Calu3 (cell line): ENCODE data around the gene ZFYVE28. TPM values are rescaled to one million over a fixed set of nuclear protein-coding genes. Genes with fewer than 3 reads are reported as not detected.
A peak's percentile ranks its signal among the peaks of the same experiment; 100 is the strongest.
"Not testable (repeated sequence)": the region's sequence is repeated elsewhere in the genome, so short reads cannot be mapped to it uniquely, and the experiment has no call there.

Experiments
- Bru-seq: library from RNA; stranded (reverse); fragments of 400-500 nt; gene quantifications from one replicate; lab custom pipeline; 2021; lab: Mats Ljungman, UMichigan
- BruChase-seq, 2 experiments: library from RNA; stranded (reverse); fragments of 400-500 nt; gene quantifications; one replicate each; lab custom pipeline; 2021; lab: Mats Ljungman, UMichigan
- BruUV-seq: library from RNA; stranded (reverse); fragments of 400-500 nt; replicated peaks from 2 replicates; lab custom pipeline; 2021; lab: Mats Ljungman, UMichigan
- CTCF ChIA-PET: fragments of 300-600 bp; sonication (Branson Sonifier 250); formaldehyde crosslinking; loops from one replicate; lab custom pipeline; 2022; ENCODE audit warnings: antibody characterized with exemption; lab: Charles Lee
- DNase-seq: peaks from one replicate; pipeline ENCODE4 v3.0.0; 2022
- H3K27ac Mint-ChIP-seq: one replicate; pipeline ENCODE4 v1.8.0; 2022; ENCODE audit warnings: mixed read lengths; ENCODE audit not compliant: unreplicated experiment
- H3K27me3 Mint-ChIP-seq: one replicate; pipeline ENCODE4 v1.8.0; 2022; ENCODE audit warnings: mixed read lengths; ENCODE audit not compliant: unreplicated experiment
- H3K36me3 Mint-ChIP-seq: one replicate; pipeline ENCODE4 v1.8.0; 2022; ENCODE audit warnings: mild to moderate bottlenecking, moderate library complexity, mixed read lengths; ENCODE audit not compliant: insufficient read depth, unreplicated experiment
- H3K4me1 Mint-ChIP-seq: one replicate; pipeline ENCODE4 v1.8.0; 2022; ENCODE audit warnings: mild to moderate bottlenecking, low read depth, mixed read lengths; ENCODE audit not compliant: unreplicated experiment
- H3K4me3 Mint-ChIP-seq: one replicate; pipeline ENCODE4 v1.8.0; 2022; ENCODE audit warnings: mild to moderate bottlenecking, low read depth, moderate library complexity, mixed read lengths; ENCODE audit not compliant: unreplicated experiment
- H3K9me3 Mint-ChIP-seq: one replicate; pipeline ENCODE4 v1.8.0; 2022; ENCODE audit warnings: low read depth, mixed read lengths; ENCODE audit not compliant: unreplicated experiment
- intact Hi-C: fragments of 100-400 bp; cut with micrococcal nuclease; formaldehyde crosslinking; loops from one replicate; pipeline ENCODE4 v1.10.0; 2022; ENCODE audit not compliant: unreplicated experiment
- long read RNA-seq: library from polyadenylated mRNA; stranded (forward); transcript quantifications from one replicate; pipeline ENCODE4 v2.0.0, GENCODE V29; 2022
- total RNA-seq: library from RNA; stranded (reverse); gene quantifications from 2 replicates; pipeline ENCODE4 v1.2.3, GENCODE V29; 2022
- TF ChIP-seq, protein P1 (sequence below): fragments of 200-600 bp; IDR thresholded peaks from one replicate; pipeline ENCODE4 v1.8.0; 2022; ENCODE audit warnings: antibody characterized with exemption; ENCODE audit not compliant: unreplicated experiment

ZFYVE28 gene
- total RNA-seq = 1.2 and 2.4 TPM in 2 replicates
- Bru-seq, nascent RNA = percentile 23 among the genes with signal in this experiment
- percentile 28 among the genes with signal in this experiment for BruChase-seq, experiment 1, labeled RNA remaining after a 6-hour chase
- percentile 29 among the genes with signal in this experiment for BruChase-seq, experiment 2, labeled RNA remaining after a 2-hour chase
- long read RNA-seq, partial matches to known transcripts = 0 of 1 reads
- long read RNA-seq, other reads (novel, unspliced or antisense) = 0 of 1 reads

GRCh38 chr4:2417765-2418649 lies at the start of gene ZFYVE28:
ZFYVE28 (minus strand) TSS chr4:2418645; CDS start chr4:2418323, 322 bp downstream.
- intact Hi-C loops = no loop called here
- H3K36me3 Mint-ChIP-seq = peaks cover 7% of the 10 kb centered on the region
- no TSS peak for BruUV-seq
- peaks cover 71% of the 10 kb centered on the region for H3K27me3 Mint-ChIP-seq
- peak within 1 kb of the TSS; percentile 55 for H3K27ac Mint-ChIP-seq
- CTCF ChIA-PET = no interaction called here
- peak within 1 kb of the TSS; percentile 71 for H3K4me3 Mint-ChIP-seq
- no peak for DNase-seq
- TF ChIP-seq, protein P1, sequence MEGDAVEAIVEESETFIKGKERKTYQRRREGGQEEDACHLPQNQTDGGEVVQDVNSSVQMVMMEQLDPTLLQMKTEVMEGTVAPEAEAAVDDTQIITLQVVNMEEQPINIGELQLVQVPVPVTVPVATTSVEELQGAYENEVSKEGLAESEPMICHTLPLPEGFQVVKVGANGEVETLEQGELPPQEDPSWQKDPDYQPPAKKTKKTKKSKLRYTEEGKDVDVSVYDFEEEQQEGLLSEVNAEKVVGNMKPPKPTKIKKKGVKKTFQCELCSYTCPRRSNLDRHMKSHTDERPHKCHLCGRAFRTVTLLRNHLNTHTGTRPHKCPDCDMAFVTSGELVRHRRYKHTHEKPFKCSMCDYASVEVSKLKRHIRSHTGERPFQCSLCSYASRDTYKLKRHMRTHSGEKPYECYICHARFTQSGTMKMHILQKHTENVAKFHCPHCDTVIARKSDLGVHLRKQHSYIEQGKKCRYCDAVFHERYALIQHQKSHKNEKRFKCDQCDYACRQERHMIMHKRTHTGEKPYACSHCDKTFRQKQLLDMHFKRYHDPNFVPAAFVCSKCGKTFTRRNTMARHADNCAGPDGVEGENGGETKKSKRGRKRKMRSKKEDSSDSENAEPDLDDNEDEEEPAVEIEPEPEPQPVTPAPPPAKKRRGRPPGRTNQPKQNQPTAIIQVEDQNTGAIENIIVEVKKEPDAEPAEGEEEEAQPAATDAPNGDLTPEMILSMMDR = no peak
- no peaks in the 10 kb centered on the region for H3K9me3 Mint-ChIP-seq
- H3K4me1 Mint-ChIP-seq = peaks cover 29% of the 10 kb centered on the region

DNA sequence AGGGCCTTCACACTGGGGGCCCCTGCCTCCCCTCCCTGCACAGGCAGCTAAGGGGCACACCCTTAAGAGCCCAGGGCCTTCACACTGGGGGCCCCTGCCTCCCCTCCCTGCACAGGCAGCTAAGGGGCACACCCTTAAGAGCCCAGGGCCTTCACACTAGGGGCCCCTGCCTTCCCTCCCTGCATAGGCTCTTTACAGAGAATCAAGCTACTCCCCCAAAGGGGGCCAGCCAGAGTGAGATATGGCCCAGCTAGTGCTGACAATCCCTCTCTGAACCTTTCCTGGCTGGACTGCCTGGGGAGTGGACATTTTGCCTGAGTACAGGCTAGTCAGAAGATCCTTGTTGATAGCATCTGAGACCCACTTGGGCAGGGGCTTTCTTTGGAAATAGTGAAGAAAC lies 47.1 kb upstream of the ZFYVE28 start:
- H3K27me3 Mint-ChIP-seq = peaks cover 26% of the 10 kb centered on the region
- H3K4me1 Mint-ChIP-seq, DNase-seq, H3K4me3 Mint-ChIP-seq, H3K27ac Mint-ChIP-seq, H3K9me3 Mint-ChIP-seq, BruUV-seq, intact Hi-C loops: not testable (repeated sequence)
- H3K36me3 Mint-ChIP-seq = peaks cover 33% of the 10 kb centered on the region
- CTCF ChIA-PET = interaction anchor here (1.5 kb wide), 1 partner anchor 71 kb away, joined by 3 read pairs; the partner anchor contains the start of gene FAM193A

DNA sequence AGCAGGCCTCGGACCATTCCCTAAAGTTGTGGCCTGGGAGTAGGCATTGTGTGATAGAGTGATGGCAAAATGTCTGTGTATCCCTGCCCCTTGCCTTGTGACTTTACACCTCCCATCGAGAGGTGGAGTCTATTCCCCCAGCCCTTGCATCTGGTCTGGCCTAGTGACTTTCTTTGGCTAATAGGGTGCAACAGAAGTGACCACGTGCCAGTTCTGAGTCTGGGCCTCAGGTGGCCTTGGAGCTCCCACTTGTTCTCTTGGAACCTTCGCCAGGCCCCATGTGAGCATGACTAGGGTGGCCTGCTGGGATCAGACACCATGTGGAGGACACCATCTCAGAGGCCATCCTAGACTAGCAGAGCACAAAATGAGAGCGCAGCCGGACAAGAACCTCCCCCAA lies 46.6 kb upstream of the ZFYVE28 start:
- TF ChIP-seq, protein P1 = no peak
- peaks cover 30% of the 10 kb centered on the region for H3K27me3 Mint-ChIP-seq
- intact Hi-C loops = no loop called here
- peaks cover 8% of the 10 kb centered on the region for H3K4me1 Mint-ChIP-seq
- H3K27ac Mint-ChIP-seq = no peak overlapping the region
- no peak for DNase-seq
- no peak overlapping the region for H3K4me3 Mint-ChIP-seq
- CTCF ChIA-PET = interaction anchor here (1.0 to 1.5 kb wide), 2 partner anchors 71 to 203 kb away, joined by 3 read pairs; partner anchors contain the start of gene FAM193A
- no peaks in the 10 kb centered on the region for H3K9me3 Mint-ChIP-seq
- no TSS peak for BruUV-seq
- peaks cover 29% of the 10 kb centered on the region for H3K36me3 Mint-ChIP-seq

GRCh38 chr4:2462992-2463762 lies 44.7 kb upstream of the ZFYVE28 start:
- no TSS peak for BruUV-seq

More at GRCh38 chr4:2462992-2463762, 44.7 kb upstream of the ZFYVE28 start:
- Mint-ChIP-seq H3K27ac (peak overlapping the region; percentile 33), H3K4me3 (peak overlapping the region; percentile 64), H3K9me3 (no peaks in the 10 kb centered on the region), H3K4me1 (peaks cover 8% of the 10 kb centered on the region), H3K27me3 (peaks cover 48% of the 10 kb centered on the region), H3K36me3 (peaks cover 10% of the 10 kb centered on the region)
- CTCF ChIA-PET = interaction anchor here (0.7 to 1.3 kb wide), 2 partner anchors 11 to 243 kb away, joined by 3 read pairs; no protein-coding TSS in a partner anchor
- TF ChIP-seq, protein P1 = no peak
- DNase-seq = no peak
- intact Hi-C loops = no loop called here
